BJ (cell line): ENCODE measurements around the gene DNAJB13. TPM values are rescaled to one million over a fixed set of nuclear protein-coding genes. Genes with fewer than 3 reads are reported as not detected.

Experiments
- CTCF ChIA-PET: fragments of 350-600 bp; formaldehyde crosslinking; extraction: SDS; loops from one replicate; lab custom pipeline; 2021; ENCODE audit warnings: antibody characterized with exemption, inconsistent platforms; lab: Yijun Ruan, JAX
- POLR2A ChIA-PET: fragments of 300-600 bp; sonication (Branson Sonifier 250); formaldehyde crosslinking; extraction: SDS; loops from one replicate; lab custom pipeline; 2021; ENCODE audit warnings: antibody characterized with exemption; lab: Charles Lee
- DNase-seq: peaks from one replicate; pipeline ENCODE4 v3.0.0-alpha.2; 2011; ENCODE audit warnings: low read depth
- H3K27me3 ChIP-seq: 2 replicates; pipeline ENCODE4 v1.6.0; 2011; ENCODE audit warnings: low read length; ENCODE audit not compliant: control insufficient read depth, insufficient read depth
- H3K36me3 ChIP-seq: 2 replicates; pipeline ENCODE4 v1.5.1; 2011; ENCODE audit warnings: low read length; ENCODE audit not compliant: control insufficient read depth, insufficient read depth
- H3K4me3 ChIP-seq: 2 replicates; pipeline ENCODE4 v1.5.1; 2011; ENCODE audit warnings: low read depth, mild to moderate bottlenecking, control low read depth, low read length
- CTCF ChIP-seq: IDR thresholded peaks from 2 replicates; pipeline ENCODE4 v1.5.1; 2011; ENCODE audit warnings: low read depth, mild to moderate bottlenecking, control low read depth, inconsistent platforms, low read length, moderate library complexity; ENCODE audit not compliant: insufficient read depth
- polyA plus RNA-seq: library from polyadenylated mRNA; depleted of rRNA; stranded (reverse); fragments of >200 nt; gene quantifications from 2 replicates; pipeline ENCODE4 v1.2.3, GENCODE V29; 2011

Gene DNAJB13
- polyA plus RNA-seq, 1 experiment, result 0.47 TPM

- TF ChIP-seq CTCF, result no peak
- ChIA-PET CTCF (no interaction called here), POLR2A (no interaction called here)
- Histone ChIP-seq H3K27me3 (no peaks in the 10 kb centered on the region), H3K4me3 (no peak overlapping the region), H3K36me3 (no peaks in the 10 kb centered on the region)
- DNase-seq, result no peak
Observed at GRCh38 chr11:73949246-73949645, 1.6 kb upstream of the DNAJB13 start.

- DNase-seq, result no peak
- CTCF ChIA-PET, result interaction anchor here (0.7 kb wide), 1 partner anchor 14 kb away, joined by 3 read pairs; no protein-coding TSS in a partner anchor
- Histone ChIP-seq H3K36me3 (no peaks in the 10 kb centered on the region), H3K27me3 (no peaks in the 10 kb centered on the region), H3K4me3 (no peak overlapping the region)
- POLR2A ChIA-PET, result no interaction called here
- TF ChIP-seq CTCF, result no peak
Observed at GRCh38 chr11:73949912-73950311, 914 bp upstream of the DNAJB13 start.

- ChIA-PET POLR2A (no interaction called here), CTCF (no interaction called here)
- no peak for DNase-seq
- no peaks in the 10 kb centered on the region for H3K27me3 ChIP-seq
- H3K4me3 ChIP-seq, result no peak overlapping the region
- no peak for TF ChIP-seq CTCF
- no peaks in the 10 kb centered on the region for H3K36me3 ChIP-seq
Observed at GRCh38 chr11:73951797-73952196, 971 bp downstream of the DNAJB13 start.

- POLR2A ChIA-PET, result no interaction called here
- Histone ChIP-seq H3K36me3 (no peaks in the 10 kb centered on the region), H3K4me3 (no peak overlapping the region), H3K27me3 (no peaks in the 10 kb centered on the region)
- CTCF ChIA-PET, result no interaction called here
- DNase-seq, result no peak
- TF ChIP-seq CTCF, result no peak
Observed at GRCh38 chr11:73956876-73957653, 6.2 kb downstream of the DNAJB13 start.

- ChIA-PET CTCF (no interaction called here), POLR2A (no interaction called here)
- DNase-seq, result no peak
- no peak overlapping the region for H3K4me3 ChIP-seq
- H3K27me3 ChIP-seq, result no peaks in the 10 kb centered on the region
- TF ChIP-seq CTCF, result no peak
- H3K36me3 ChIP-seq, result no peaks in the 10 kb centered on the region
Observed at GRCh38 chr11:73957654-73958361, 7.0 kb downstream of the DNAJB13 start.
